HG03439 (cell line): Measurements from ENCODE around the gene SF3A1.

ENCODE experiments used
- ATAC-seq: cut with Tn5 transposase; IDR thresholded peaks from one replicate; pipeline ENCODE4 v1.9.1; 2021; ENCODE audit warnings: mild to moderate bottlenecking, moderate library complexity; ENCODE audit not compliant: unreplicated experiment

SF3A1 gene

DNA sequence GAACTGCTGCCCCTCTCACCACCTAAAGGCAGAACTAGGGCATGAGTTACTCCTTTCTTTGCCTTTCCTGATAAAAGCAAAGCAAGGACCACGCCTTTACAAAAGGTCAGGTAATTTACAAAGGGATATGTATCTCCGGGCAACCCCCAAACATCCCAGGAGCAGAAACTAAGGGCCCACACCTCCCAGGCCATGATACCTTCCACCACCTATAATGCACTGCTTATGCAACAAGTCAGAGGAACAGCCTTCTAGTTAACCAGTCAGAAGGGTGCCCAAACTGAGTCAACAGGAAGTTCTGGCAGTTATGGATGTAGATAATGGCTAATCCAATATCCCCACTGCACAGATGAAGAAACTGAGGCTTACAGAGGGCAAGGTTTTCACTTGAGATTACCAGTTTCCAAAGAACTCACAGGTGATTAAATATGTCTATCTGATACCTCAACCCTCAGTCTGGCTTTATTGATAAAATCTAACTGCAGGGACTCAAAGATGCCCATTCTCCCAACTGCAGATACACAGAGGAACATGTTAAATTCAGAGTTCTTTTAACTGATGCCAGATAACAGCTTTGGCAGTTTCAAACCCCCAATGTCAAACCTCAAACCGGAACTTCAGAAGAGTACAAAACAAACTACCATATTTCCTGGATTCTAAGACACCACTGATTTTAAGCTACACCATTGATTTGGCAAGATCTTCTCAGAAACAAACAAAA, 50.6 kb downstream of the SF3A1 start:
- no peak for ATAC-seq

GRCh38 chr22:30305519-30305905, 51.2 kb downstream of the SF3A1 start:
- no peak for ATAC-seq

DNA sequence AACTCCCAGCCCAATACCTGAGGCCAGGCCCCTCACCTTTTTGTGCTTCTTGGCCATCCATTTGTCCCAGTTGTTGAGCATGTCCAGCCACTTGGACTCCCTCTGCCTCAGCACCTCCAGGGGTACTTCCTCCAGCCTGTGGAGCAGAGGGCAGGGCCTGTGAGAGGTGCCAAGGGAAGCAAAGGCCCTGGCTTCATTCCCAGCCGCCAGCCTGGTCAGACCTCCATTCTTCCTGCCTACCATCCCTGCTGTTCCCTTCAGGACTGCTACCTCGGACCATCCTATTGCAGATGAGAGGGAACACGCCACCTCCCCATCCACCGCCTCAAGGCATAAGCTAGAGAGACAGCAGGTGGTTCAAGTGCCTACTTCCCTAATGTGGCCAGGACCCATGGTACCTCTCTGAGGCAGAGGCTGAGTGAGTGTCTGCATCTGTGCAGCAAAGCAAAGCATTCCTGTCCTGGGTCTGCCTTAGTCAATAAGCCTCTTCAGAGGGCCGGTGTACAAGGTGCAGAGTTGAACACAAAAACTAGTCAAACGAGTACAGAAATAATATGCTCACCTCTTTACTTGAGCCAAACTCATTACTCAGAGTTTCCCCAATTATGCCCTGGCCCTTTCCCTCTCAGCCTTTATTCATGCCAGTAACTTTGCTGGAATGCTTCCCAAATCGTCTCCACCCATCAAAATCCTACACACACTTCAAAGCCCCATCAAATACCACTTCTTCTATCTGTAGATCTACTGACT, 52.0 kb downstream of the SF3A1 start:
- no peak for ATAC-seq

DNA sequence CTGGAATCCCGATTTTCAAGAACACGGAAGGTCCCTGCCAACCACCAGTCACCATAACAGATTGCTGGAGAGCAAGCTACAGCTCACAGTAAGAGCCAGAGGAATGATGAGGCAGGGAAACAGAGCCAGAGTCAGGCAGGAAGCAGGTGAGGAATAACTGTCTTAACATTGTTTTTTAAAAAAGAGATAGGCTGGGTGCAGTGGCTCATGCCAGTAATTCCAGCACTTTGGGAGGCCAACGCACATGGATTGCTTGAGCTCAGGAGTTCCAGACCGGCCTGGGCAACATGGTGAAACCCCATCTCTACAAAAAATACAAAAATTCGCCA, 53.9 kb downstream of the SF3A1 start:
- ATAC-seq = no peak

- no peak for ATAC-seq
Measured at GRCh38 chr22:30301995-30302809, 54.5 kb downstream of the SF3A1 start.

DNA sequence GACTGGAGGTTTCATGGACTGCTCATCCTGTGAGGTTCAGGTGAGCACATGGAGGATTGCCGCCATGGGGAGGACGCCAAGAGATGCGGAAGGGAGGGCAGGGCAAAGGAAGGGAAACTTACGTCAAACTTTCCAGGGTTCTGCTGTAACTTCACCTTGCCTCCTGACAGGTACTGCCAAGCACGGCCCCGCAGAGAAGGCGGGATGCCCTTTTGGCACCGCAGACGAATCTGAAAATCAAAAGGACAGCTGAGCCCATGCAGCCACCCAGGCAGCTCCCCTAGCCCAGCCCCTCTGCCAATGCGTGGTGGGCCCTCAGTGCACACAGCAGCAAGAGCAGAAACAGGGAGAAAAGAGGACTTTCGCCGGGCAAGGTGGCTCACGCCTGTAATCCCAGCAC, 57.4 kb downstream of the SF3A1 start:
- ATAC-seq = no peak

GRCh38 chr22:30297991-30298701, 58.5 kb downstream of the SF3A1 start:
- no peak for ATAC-seq

GRCh38 chr22:30297276-30297990, 59.3 kb downstream of the SF3A1 start:
- no peak for ATAC-seq

DNA sequence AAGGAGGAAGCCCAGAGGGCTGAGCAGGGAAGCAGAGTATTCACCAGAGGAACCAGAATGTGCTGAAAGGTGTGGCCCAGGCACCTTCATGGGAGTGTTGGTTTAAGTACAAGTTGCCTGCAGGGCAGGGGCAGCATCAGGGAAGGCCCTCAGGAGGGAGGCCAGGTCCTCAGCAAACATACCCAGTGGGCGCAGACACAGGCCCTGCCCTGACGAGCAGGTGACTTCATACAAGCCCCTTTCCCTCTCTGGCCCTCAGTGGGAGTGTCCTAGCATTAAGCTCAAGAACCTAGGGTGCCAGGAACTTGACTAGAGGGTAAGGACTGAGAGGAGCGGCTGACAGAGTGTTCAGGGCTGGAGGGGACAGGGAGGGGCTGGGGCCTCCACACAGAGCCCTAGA, 59.9 kb downstream of the SF3A1 start:
- no peak for ATAC-seq

DNA sequence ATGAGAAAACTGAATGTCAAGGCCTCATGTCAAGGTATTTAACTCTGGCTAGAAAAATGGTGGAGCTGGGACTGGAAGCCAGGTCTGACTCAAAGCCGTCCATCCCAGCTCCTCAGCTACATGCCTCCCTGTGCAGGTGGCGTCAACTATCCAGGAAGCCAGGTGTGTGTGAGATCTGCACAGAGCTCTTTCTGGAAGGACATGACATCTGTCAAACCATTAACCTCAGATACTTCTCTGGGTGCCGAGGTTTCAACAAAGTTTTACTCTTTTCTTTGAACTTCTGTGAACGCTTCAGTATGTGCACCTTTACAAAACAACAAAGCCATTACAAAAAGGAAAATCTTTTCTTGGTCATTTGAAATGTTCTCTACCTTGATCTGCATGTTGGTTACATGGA, 60.4 kb downstream of the SF3A1 start:
- ATAC-seq = no peak

DNA sequence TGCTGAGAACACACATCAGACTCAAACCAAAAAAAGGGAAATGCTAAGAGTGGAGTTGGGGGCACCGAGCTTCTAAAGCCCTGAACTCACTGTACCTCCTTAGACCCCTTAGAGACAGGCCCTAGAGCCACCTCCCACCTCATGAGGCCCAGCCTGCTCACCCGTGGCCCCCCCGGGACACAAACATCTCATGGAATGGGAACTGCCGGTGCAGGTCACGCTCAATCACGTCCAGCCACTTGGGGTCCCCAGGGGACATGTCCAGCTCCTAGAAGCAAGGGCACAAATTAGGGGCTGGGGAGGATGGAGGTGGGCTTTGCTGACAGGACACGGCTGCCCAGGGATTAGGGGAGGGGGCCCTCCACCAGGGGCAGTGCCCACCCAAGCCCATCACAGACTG, 61.1 kb downstream of the SF3A1 start:
- ATAC-seq = no peak

DNA sequence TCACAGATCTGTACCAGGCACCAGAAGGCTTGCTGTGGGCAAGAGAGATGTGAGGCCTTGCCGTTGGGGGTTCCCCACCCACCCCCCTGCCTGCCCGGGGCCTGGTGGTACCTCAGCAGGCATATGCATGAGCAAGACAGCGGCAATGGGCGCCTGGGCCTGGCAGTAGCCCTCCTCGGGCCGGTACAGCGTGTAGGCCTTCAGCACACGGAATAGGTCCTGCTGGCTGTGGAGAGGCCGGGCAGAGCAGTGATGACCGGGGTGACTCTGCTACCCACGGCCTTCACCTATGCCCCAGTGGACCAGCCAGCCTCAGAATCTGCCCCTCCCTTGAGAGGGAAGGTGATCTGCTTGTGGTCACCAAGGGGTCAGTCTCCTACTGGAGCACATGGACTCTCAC, 61.9 kb downstream of the SF3A1 start:
- no peak for ATAC-seq

GRCh38 chr22:30294066-30294465, 62.6 kb downstream of the SF3A1 start:
- no peak for ATAC-seq

DNA sequence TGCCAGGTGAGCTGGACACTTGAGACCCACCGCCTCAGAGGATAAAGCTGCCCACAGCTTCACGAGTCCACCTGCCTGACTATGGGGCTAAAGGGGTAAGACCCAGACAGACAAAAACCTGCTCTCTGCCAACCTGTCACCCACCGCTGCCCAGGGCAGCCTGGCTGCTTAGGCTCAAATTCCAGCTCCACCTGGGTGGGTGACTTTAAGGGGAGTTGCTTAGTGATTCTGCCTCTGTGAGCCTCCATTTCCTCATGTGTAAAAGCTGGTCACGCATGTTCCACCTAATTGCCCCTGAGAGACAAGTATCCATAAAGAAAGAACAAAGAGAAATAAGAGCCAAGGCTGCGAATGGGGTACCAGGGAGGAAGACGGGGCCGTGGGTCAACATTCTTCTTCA, 63.7 kb downstream of the SF3A1 start:
- ATAC-seq = no peak

GRCh38 chr22:30292069-30292970, 64.4 kb downstream of the SF3A1 start:
- no peak for ATAC-seq

DNA sequence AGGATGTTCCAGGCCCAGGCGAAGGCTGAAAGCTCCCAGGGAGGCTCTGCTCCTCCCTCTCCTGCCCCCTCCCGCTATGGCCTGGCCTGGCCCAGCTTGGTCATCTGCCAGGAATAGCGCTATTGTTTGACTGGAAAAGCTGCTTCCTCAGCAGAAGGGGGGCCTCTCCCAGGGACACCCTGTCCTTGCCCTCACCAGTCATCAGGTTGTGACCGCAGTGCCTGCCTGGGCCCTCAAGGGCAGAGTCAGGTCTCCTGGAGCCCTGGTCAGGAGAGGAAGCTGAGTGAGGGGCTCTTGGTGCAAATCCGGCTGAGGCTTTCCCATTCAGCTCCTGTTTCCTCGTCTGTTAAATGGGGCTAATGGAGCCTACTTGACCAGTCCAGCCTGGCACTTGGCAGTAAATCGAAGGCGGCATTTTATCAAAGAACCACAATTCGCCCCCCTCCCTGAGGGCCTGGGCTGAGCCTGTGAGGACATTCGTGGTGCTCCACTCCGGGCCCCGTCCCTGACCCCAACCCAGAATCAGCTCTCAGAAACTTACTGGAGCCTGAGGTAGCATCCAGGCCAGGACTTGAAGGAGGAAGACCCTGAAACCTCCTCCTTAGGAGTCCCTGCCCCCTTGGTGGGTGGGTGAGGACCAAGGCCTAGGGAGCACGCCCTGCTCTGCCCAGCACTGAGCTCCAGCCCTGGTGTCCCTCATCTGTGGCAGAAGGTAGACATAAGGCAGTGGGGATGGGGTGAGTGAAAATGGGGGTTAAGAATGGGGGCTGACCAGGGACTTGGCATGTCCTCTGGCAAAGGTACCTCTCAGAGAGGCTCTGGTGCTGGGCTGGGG, 65.4 kb downstream of the SF3A1 start:
- no peak for ATAC-seq

GRCh38 chr22:30290342-30291057, 66.2 kb downstream of the SF3A1 start:
- no peak for ATAC-seq

GRCh38 chr22:30289980-30290313, 66.7 kb downstream of the SF3A1 start:
- no peak for ATAC-seq
